Neural progenitor cell (in vitro differentiated cells): ENCODE measurements around the gene SEMA7A. TPM values are rescaled to one million over a fixed set of nuclear protein-coding genes. Genes with fewer than 3 reads are reported as not detected.
"Not testable (repeated sequence)": the region's sequence is repeated elsewhere in the genome, so short reads cannot be mapped to it uniquely, and the experiment has no call there.

Source experiments
- DNase-seq: peaks from one replicate; pipeline ENCODE4 v3.0.0-alpha.2; 2016; ENCODE audit warnings: low spot score
- H2AFZ ChIP-seq: fragments of 200-600 bp; sonication (generic); replicated peaks from 2 replicates; pipeline ENCODE4 v1.6.1; 2016; ENCODE audit warnings: antibody characterized with exemption
- H3F3A ChIP-seq: fragments of 200-600 bp; sonication (generic); 2 replicates; pipeline ENCODE4 v1.6.1; 2016; ENCODE audit warnings: antibody characterized with exemption, low read depth
- H3K27ac ChIP-seq: fragments of 200-600 bp; sonication (generic); 2 replicates; pipeline ENCODE4 v1.5.1; 2016; ENCODE audit warnings: mild to moderate bottlenecking
- H3K27me3 ChIP-seq: fragments of 200-600 bp; sonication (generic); 2 replicates; pipeline ENCODE4 v1.6.1; 2016; ENCODE audit warnings: mild to moderate bottlenecking, moderate library complexity
- H3K36me3 ChIP-seq: fragments of 200-600 bp; sonication (generic); 2 replicates; pipeline ENCODE4 v1.5.1; 2016
- H3K4me1 ChIP-seq: fragments of 200-600 bp; sonication (generic); 2 replicates; pipeline ENCODE4 v1.6.1; 2016; ENCODE audit warnings: mixed run types
- H3K4me2 ChIP-seq: fragments of 200-600 bp; sonication (generic); 2 replicates; pipeline ENCODE4 v1.6.1; 2016
- H3K4me3 ChIP-seq: fragments of 200-600 bp; sonication (generic); 2 replicates; pipeline ENCODE4 v1.5.1; 2016
- H3K79me2 ChIP-seq: fragments of 200-600 bp; sonication (generic); 2 replicates; pipeline ENCODE4 v1.6.1; 2016; ENCODE audit warnings: low read depth
- H3K9ac ChIP-seq: fragments of 200-600 bp; sonication (generic); 2 replicates; pipeline ENCODE4 v1.6.1; 2016
- H3K9me3 ChIP-seq: fragments of 200-600 bp; sonication (generic); 2 replicates; pipeline ENCODE4 v1.5.1; 2016; ENCODE audit warnings: low read depth
- H4K20me1 ChIP-seq: fragments of 200-600 bp; sonication (generic); 2 replicates; pipeline ENCODE4 v1.6.1; 2016; ENCODE audit warnings: low read depth
- H3K27ac Mint-ChIP-seq: 3 replicates; pipeline ENCODE4 v1.8.0; 2021; ENCODE audit warnings: mixed read lengths
- H3K27me3 Mint-ChIP-seq: 2 replicates; pipeline ENCODE4 v1.8.0; 2022; ENCODE audit warnings: low read depth, mild to moderate bottlenecking, inconsistent platforms, moderate library complexity, mixed read lengths; ENCODE audit not compliant: insufficient read depth
- H3K36me3 Mint-ChIP-seq: 3 replicates; pipeline ENCODE4 v1.8.0; 2021; ENCODE audit warnings: mixed read lengths
- H3K4me1 Mint-ChIP-seq: 3 replicates; pipeline ENCODE4 v1.8.0; 2021; ENCODE audit warnings: mixed read lengths
- H3K4me3 Mint-ChIP-seq: 3 replicates; pipeline ENCODE4 v1.8.0; 2021; ENCODE audit warnings: mild to moderate bottlenecking, moderate library complexity, mixed read lengths
- H3K9me3 Mint-ChIP-seq: 3 replicates; pipeline ENCODE4 v1.8.0; 2020; ENCODE audit warnings: mixed read lengths
- CTCF ChIP-seq: fragments of 200-600 bp; sonication (generic); IDR thresholded peaks from 2 replicates; pipeline ENCODE4 v1.5.1; 2017; ENCODE audit warnings: antibody characterized with exemption, mild to moderate bottlenecking
- EZH2 ChIP-seq: fragments of 200-600 bp; sonication (generic); IDR thresholded peaks from 2 replicates; pipeline ENCODE4 v1.6.1; 2017; ENCODE audit warnings: antibody characterized with exemption, mild to moderate bottlenecking, moderate library complexity
- EZH2phosphoT487 ChIP-seq: fragments of 200-600 bp; sonication (generic); IDR thresholded peaks from 2 replicates; pipeline ENCODE4 v1.6.1; 2017; ENCODE audit warnings: antibody characterized with exemption
- total RNA-seq: library from RNA; depleted of rRNA; stranded (reverse); fragments of >200 nt; gene quantifications from 2 replicates; pipeline ENCODE4 v1.2.3, GENCODE V29; 2015; ENCODE audit warnings: low replicate concordance

The SEMA7A gene
- total RNA-seq, 1 donor from 2014 or later, result 3.5 TPM

GRCh38 chr15:74365598-74366445 lies 67.9 kb downstream of the SEMA7A start:
- peak overlapping the region; percentile 81 for H3K4me3 Mint-ChIP-seq
- Histone ChIP-seq H4K20me1 (no peaks in the 10 kb centered on the region), H2AFZ (peak overlapping the region; percentile 99), H3F3A (peaks cover 8% of the 10 kb centered on the region), H3K4me1 (peaks cover 15% of the 10 kb centered on the region), H3K9ac (no peak overlapping the region), H3K9me3 (no peaks in the 10 kb centered on the region), H3K79me2 (no peaks in the 10 kb centered on the region), H3K36me3 (no peaks in the 10 kb centered on the region), H3K4me3 (peak overlapping the region; percentile 59), H3K27me3 (peaks cover 72% of the 10 kb centered on the region), H3K4me2 (peak overlapping the region; percentile 94), H3K27ac (no peak overlapping the region)
- peak overlapping the region; percentile 13 for H3K27ac Mint-ChIP-seq
- H3K4me1 Mint-ChIP-seq, result peaks cover 20% of the 10 kb centered on the region
- H3K27me3 Mint-ChIP-seq, result peaks cover 24% of the 10 kb centered on the region
- TF ChIP-seq EZH2 (peak; percentile 70), EZH2phosphoT487 (peak; percentile 47), CTCF (no peak)
- DNase-seq, result peak; percentile 78
- no peaks in the 10 kb centered on the region for H3K36me3 Mint-ChIP-seq
- H3K9me3 Mint-ChIP-seq, result no peaks in the 10 kb centered on the region

- no peaks in the 10 kb centered on the region for H3K36me3 ChIP-seq
- H3K27ac ChIP-seq, result no peak overlapping the region
- no peaks in the 10 kb centered on the region for H3K9me3 ChIP-seq
- H3K4me2 ChIP-seq, result peak overlapping the region; percentile 94
- Mint-ChIP-seq H3K4me3 (peak overlapping the region; percentile 81), H3K9me3 (no peaks in the 10 kb centered on the region), H3K27ac (peak overlapping the region; percentile 13), H3K27me3 (peaks cover 19% of the 10 kb centered on the region), H3K36me3 (no peaks in the 10 kb centered on the region), H3K4me1 (peaks cover 13% of the 10 kb centered on the region)
- DNase-seq, result no peak
- no peak overlapping the region for H3K9ac ChIP-seq
- no peaks in the 10 kb centered on the region for H3K79me2 ChIP-seq
- H3K4me3 ChIP-seq, result peak overlapping the region; percentile 59
- H3K27me3 ChIP-seq, result peaks cover 73% of the 10 kb centered on the region
- H3F3A ChIP-seq, result peaks cover 8% of the 10 kb centered on the region
- H3K4me1 ChIP-seq, result peaks cover 8% of the 10 kb centered on the region
- H4K20me1 ChIP-seq, result no peaks in the 10 kb centered on the region
- peak overlapping the region; percentile 99 for H2AFZ ChIP-seq
- TF ChIP-seq CTCF, result no peak
- TF ChIP-seq EZH2phosphoT487, result no peak
- TF ChIP-seq EZH2, result no peak
Observed at GRCh38 chr15:74364936-74365597, 68.7 kb downstream of the SEMA7A start.

GRCh38 chr15:74362482-74362881 lies 71.3 kb downstream of the SEMA7A start:
- Histone ChIP-seq H3K4me3 (no peak overlapping the region), H3F3A (peaks cover 8% of the 10 kb centered on the region), H4K20me1 (no peaks in the 10 kb centered on the region), H3K9ac (no peak overlapping the region), H3K36me3 (no peaks in the 10 kb centered on the region), H3K4me1 (peaks cover 17% of the 10 kb centered on the region), H3K9me3 (no peaks in the 10 kb centered on the region), H3K27ac (no peak overlapping the region), H3K27me3 (peaks cover 56% of the 10 kb centered on the region), H2AFZ (no peak overlapping the region), H3K4me2 (no peak overlapping the region), H3K79me2 (no peaks in the 10 kb centered on the region)
- Mint-ChIP-seq H3K27ac (no peak overlapping the region), H3K9me3 (no peaks in the 10 kb centered on the region), H3K27me3 (peaks cover 15% of the 10 kb centered on the region), H3K36me3 (no peaks in the 10 kb centered on the region), H3K4me1 (peaks cover 4% of the 10 kb centered on the region), H3K4me3 (no peak overlapping the region)
- TF ChIP-seq CTCF, result no peak
- TF ChIP-seq EZH2phosphoT487, result no peak
- TF ChIP-seq EZH2, result no peak
- DNase-seq, result no peak

- H3K27ac ChIP-seq, H3K4me2 ChIP-seq, H2AFZ ChIP-seq, H3K9me3 ChIP-seq, H3K79me2 ChIP-seq, H3K27ac Mint-ChIP-seq, H3F3A ChIP-seq, H4K20me1 ChIP-seq, H3K36me3 ChIP-seq, H3K4me3 Mint-ChIP-seq, H3K9me3 Mint-ChIP-seq, DNase-seq, H3K36me3 Mint-ChIP-seq, H3K9ac ChIP-seq, H3K4me1 Mint-ChIP-seq, H3K4me3 ChIP-seq: not testable (repeated sequence)
- peaks cover 15% of the 10 kb centered on the region for H3K27me3 Mint-ChIP-seq
- Histone ChIP-seq H3K4me1 (peaks cover 17% of the 10 kb centered on the region), H3K27me3 (peaks cover 39% of the 10 kb centered on the region)
Observed at GRCh38 chr15:74360855-74361254, 72.9 kb downstream of the SEMA7A start.

GRCh38 chr15:74359376-74359775 lies 74.4 kb downstream of the SEMA7A start:
- not testable (repeated sequence) for H3K27me3 Mint-ChIP-seq, H3K9me3 ChIP-seq, H3K4me3 ChIP-seq, H3K9me3 Mint-ChIP-seq, H3K79me2 ChIP-seq, H3F3A ChIP-seq, H4K20me1 ChIP-seq, H3K4me1 Mint-ChIP-seq, H2AFZ ChIP-seq, H3K36me3 Mint-ChIP-seq, DNase-seq, H3K27ac Mint-ChIP-seq, H3K27ac ChIP-seq, H3K4me2 ChIP-seq, H3K9ac ChIP-seq, H3K4me3 Mint-ChIP-seq, H3K36me3 ChIP-seq
- H3K27me3 ChIP-seq, result peaks cover 24% of the 10 kb centered on the region
- H3K4me1 ChIP-seq, result peaks cover 10% of the 10 kb centered on the region
